SKM-1 treated with dmso at 0.1 percent for 144 hours (cell line): ENCODE results near the gene TOR1A.
"Not testable (repeated sequence)": the region's sequence is repeated elsewhere in the genome, so short reads cannot be mapped to it uniquely, and the experiment has no call there.

ENCODE experiments used
- DNase-seq: peaks from one replicate; lab custom pipeline; 2025; ENCODE audit not compliant: unreplicated experiment; lab: John Stamatoyannopoulos, UW

Gene TOR1A

DNA sequence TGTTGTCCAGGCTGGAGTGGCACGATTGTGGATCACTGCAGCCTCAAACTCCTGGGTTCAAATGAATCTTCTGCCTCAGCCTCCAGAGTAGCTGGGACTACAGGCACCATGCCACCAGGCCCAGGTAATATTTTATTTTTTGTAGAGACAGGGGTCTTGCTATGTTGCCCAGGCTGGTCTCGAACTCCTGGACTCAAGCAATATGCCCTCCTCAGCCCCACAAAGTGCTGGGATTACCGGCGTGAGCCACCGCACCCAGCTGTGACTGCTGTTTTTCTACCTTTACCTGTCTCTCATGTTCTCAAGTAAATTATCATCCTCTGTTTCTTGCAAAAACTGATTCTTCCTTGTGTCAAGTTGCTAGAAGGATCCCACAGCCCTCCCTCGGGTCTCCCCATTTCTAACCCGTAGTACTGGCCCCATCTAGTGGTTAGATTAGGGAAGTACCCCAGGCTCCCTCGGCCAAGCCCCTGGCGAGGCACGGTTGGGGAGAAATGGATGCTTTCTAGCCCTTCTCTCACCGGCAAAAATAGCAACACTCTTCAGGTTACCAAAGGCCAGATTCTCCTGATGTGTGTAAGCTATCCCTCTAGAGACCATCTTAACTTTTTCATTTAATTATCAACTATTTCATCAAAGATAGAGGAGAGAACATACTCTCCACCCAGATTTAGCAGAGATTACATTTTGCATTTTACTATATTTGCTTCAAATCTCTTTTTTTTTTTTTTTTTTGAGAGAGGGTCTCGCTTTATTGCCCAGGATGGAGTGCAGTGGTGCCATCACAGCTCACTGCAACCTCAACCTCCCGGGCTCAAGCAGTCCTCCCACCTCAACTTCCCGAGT lies 40.2 kb downstream of the TOR1A start:
- DNase-seq: peak; percentile 77

DNA sequence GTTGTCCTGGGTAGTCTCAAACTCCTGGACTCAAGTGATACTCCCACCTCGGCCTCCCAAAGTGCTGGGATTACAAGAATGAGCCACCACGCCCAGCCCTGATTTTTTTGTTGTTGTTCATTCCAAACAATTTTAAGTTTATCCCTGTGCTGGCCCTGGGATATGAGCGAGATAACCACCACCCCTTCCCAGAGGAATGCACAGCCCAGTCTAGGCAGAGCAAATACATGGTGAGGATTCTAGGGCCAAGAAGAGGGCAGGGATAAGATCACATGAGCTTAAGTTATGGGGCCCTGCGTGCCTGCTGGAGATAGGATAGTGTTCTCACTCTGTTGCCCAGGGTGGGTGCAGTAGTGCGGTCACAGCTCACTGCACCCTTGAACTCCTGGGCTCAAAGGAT lies 42.0 kb downstream of the TOR1A start:
- DNase-seq: no peak

DNA sequence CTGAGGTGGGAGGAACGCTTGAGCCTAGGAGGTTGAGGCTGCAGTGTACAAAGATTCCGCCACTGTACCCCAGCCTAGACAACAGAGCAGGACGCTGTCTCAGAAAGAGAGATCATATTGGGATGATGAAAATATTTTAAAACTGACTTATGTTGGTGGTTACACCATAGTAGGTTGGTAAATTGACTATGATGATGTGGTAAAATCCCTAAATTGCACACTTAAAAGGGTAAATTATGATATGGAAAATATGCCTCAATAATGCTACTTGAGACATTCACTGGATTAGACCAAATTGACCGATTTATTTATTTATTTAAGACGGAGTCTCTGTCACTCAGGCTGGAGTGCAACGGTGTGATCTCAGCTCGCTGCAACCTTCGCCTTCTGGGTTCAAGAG lies 42.8 kb downstream of the TOR1A start:
- no peak for DNase-seq

DNA sequence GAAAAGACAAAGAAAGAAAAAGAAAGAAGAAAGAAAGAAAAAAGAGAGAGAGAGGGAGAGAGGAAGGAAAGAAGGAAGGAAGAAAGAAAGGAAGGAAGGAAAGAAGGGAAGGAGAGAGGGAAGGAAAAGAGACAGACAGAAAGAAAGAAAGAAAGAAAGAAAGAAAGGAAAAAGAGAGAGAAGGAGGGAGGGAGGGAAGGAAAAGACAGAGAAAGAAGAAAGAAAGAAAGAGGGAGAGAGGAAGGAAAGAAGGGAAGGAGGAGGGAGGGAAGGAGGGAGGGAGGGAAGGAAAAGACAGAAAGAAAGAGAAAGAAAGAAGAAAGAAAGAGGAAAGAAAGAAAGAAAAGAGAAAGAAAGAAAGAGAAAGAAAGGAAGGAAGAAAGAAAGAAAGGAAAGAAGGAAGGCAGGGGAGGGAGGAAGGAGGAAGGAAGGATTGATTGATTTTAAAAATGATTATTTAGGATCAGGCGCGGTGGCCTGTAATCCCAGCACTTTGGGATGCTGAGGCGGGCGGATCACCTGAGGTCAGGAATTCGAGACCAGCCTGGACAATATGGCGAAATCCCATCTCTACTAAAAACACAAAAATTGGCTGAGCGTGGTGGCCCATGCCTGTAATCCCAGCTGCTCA lies 44.3 kb downstream of the TOR1A start:
- DNase-seq: no peak

DNA sequence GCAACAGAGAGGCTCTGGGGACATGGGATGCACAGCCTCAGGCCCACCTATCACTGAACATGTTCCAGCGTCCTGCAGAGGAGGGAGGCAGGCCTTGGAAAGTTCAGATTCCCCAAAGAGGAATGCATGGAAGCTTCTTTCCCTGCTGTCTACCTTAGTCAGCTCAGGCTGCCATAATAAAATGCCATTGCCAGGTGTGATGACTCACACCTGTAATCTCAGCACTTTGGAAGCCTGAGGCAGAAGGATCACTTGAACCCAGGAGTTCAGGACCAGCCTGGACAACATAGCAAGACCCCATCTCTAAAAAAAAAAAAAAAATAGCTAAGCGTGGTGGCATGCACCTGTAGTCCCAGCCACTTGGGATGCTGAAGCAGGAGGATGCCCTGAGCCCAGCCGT lies 45.5 kb downstream of the TOR1A start:
- no peak for DNase-seq

DNA sequence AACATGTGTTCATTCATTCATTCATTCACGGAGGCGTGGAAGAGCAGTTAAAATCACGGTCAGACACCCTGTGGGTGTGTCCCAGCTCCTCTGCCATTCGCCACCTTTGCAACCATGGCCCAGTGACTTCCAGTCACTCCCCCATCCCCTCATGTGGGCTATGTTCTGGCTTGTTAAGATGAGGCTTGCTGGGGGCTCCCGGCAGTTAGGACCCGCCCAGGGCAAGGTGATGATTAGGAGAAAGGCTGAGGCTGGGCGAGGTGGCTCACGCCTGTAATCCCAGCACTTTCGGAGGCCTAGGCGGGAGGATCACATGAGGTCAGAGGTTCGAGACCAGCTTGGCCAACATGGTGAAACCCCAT lies 46.2 kb downstream of the TOR1A start:
- no peak for DNase-seq

DNA sequence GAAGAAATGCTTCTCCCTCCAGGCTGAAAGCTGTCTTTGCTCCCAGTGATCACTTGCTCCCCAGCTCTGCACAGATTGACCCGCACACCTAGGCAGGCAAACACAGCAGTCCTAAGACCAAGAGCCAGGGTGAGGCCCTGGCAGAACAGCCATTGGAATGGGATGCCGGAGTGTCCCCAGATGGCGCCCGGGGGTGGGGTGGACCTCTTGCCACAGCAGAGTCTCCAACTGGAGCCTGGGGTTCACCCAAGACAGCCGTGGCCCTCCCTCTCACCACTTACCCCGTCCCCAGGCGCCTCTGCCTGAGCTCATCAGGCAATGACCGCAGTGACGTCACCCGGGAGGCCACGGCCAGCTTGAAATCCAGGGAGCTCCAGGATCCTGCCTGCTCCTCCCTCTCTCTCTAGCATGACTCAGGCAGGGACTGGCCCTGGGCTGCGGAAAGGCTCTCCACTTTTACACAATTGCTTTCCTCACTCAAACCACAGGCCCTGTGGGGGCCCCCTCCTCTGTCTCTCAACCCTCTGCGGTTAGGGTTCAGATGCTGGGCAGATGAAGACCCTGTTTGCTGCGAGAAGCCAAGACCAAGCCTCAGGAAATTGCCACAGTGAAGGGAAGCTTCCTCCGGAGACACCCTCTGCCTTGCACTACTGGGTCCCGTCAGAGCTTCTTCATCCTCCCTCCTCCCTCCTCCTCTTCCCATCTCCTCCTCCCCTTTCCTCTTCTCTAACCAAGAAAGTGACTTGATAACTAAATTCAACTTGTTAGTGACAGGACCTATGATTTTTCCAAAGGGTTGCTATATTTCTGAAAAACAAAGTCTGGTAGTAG lies 46.8 kb downstream of the TOR1A start:
- peak; percentile 99 for DNase-seq

DNA sequence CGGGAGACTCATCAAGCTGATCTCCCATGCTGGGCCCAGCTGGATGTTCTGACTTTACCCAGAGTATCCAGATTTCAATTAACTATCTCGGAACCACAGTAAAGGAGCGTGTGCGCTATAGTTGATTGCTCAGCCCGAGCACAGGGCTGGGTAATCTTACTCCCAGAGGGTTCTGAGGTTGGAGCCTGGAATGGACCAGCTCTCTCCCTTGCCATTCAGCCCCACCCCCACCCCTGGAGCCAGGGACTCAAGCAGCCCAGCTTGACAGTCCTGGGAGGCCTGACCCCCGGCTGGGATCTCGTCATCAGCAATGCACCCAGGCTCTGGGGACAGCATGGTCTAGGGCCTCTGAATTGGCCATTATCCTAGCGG lies 47.4 kb downstream of the TOR1A start:
- no peak for DNase-seq

DNA sequence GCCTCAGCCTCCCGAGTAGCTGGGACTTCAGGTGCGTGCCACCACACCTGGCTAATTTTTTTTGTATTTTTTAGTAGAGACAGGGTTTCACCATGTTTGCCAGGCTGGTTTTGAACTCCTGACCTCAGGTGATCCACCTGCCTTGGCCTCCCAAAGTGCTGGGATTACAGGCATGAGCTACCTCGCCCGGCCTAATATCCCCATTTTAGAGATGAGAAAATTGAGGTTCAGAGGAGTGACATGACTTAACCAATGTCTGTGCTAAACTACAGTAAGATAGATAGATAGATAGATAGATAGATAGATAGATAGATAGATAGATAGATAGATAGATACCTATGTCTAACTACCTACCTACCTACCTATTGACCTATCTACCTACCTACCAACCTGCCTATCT lies 47.8 kb downstream of the TOR1A start:
- not testable (repeated sequence) for DNase-seq

DNA sequence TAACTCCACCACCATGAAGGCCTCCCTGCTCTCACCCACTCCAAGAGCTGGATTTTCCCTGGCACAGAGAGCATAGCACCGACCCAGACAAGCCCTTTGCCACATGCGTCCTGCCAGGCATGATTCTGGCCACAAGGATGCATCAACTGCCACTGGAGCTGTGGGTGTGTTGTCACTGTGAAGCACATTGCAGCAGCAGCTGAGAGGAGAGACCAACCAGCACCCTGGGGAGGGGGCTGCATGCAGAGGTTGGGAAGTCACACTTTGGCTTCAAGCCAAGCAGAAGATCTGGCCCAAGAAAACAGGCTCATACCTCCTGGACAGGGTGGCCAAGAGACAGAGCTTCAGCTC lies 48.5 kb downstream of the TOR1A start:
- DNase-seq: no peak

DNA sequence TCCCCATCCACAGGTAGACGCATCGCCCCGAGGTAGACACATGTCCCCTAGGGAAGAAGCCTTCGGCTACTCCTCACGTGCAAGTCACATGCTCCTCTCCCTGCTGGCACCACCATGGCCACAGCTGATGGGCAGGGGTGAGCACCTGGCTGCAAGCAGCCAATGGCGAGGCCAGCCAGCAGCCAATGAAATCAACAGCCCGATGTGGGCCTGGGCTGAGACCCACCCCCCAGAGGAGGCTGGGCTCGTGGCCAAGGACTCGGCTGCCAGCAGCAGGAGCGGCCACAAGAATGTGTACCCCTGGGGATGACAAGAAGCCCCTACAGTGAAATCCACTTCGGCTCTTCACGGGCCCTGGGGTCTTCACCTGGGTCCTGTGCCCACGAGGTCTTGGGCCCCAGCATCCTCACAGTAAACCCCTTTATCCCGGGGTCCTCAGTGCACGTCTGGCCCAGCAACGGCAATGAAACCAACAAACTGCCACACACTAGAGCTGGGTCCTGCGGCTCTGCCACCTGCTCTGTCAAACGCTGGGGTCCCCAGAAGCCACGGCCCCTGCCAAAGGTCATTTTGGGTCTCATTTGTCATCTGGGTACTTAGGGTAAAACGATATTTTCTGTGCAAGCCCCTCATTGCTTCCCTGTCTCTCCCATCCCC lies 49.0 kb downstream of the TOR1A start:
- no peak for DNase-seq

DNA sequence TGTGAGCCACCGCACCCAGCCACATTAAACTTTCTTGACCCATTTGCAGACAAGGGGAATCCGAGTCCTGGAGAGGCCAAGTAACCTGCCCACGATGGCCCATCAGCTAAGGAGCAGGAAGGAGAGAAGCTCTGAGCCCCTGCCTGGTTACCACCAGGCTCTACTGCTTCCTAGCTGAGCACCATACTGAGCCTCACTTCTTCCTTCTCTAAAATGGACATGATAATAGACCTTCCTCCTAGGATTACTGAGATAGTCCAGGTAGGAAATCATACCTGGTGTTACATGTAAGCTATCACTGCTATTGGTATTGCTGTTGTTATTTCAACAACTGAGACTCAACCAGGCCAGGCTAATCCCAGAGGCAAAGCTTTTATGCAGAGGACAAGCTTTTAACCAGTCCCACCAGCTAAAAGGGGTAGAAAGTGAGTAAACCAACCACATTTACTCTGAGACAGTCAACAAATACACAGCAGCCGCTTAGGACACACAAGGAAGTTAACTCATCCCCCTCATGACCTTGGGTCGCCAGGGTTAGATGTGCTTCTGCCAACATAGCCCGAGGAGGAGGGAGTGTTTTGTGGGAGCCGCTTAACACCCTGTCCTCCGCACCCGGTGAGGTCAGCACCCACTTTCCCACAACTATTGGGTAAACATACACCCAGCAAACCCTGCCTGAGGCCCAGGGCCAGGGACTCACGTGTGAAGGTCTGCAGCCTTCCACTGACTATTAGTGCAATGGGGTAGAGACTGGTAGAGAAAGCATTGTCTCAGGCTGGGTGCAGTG lies 50.5 kb downstream of the TOR1A start:
- peak; percentile 95 for DNase-seq

DNA sequence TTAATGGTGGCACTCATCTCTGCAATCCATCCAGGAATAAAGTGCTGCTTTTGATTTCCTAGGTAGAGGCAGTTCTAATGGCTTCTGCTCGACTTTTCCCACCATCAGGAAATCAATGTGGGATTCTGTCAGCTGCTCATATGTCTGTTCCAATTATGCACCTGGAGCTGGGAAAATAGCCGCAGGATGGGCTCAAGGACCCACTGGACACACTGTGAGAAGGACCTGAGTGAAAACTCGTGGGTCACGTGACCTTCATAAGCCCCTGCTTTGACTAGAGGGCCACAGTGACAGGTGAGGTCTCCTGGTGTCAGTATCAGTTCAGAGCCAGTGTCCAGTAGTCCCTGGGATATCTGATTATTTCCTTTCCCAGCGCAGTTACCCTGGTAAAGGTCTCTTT lies 53.2 kb downstream of the TOR1A start:
- DNase-seq: no peak

DNA sequence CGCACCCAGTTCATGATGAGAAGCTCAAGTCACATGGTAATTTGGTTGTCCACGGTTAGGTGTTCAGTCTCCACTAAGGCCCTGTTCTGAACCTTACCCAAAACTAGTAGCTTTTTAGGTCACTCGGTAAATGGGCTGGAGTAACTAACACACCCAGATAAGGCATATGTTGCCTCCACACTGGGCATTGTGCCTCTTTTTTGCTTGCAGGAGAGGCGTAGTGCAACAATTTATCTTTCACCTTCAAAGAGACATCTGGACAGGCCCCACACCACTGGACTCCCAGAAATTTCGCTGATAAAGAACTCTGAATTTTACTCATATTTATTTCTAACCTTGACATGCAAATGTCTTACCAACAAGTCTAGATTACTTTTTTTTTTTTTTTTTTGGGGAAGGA lies 54.3 kb downstream of the TOR1A start:
- DNase-seq: no peak

DNA sequence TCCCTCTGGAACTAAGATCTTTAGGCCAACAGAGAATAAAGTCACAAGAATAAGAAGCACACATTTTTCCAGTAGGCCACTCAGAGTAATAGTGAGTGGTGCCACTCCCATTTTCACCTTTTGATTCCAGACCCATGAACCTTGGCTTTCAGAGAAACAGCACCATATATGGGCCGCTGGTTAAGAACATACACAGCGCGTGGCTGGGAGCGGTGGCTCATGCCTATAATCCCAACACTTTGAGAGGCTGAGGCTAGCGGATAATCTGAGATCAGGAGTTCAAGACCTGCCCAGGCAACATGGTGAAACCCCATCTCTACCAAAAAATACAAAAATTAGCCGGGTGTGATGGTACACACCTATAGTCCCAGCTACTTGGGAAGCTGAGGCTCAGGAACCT lies 55.5 kb downstream of the TOR1A start:
- no peak for DNase-seq

DNA sequence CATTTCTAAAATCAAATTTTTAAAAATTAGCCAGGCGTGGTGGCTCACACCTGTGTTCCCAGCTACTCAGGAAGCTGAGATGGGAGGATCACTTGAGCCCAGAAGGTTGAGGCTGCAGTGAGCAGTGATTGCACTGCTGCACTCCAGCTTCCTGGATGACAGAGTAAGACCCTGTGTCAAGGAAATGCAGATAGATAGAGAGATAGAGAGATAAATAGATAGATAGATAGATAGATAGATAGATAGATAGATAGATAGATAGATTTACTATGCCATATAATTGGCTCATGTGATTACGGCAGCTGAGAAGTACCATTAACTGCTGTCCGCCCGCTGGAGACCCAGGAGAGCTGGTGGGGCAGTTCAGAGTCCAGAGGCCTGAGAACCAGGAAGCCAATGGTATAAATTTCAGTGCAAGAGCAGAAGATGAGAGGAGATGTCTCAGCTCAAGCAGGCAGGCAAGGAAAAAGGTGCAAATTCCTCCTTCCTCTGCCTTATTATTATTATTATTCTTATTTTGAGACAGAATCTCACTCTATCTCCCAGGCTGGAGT lies 58.1 kb downstream of the TOR1A start:
- no peak for DNase-seq

DNA sequence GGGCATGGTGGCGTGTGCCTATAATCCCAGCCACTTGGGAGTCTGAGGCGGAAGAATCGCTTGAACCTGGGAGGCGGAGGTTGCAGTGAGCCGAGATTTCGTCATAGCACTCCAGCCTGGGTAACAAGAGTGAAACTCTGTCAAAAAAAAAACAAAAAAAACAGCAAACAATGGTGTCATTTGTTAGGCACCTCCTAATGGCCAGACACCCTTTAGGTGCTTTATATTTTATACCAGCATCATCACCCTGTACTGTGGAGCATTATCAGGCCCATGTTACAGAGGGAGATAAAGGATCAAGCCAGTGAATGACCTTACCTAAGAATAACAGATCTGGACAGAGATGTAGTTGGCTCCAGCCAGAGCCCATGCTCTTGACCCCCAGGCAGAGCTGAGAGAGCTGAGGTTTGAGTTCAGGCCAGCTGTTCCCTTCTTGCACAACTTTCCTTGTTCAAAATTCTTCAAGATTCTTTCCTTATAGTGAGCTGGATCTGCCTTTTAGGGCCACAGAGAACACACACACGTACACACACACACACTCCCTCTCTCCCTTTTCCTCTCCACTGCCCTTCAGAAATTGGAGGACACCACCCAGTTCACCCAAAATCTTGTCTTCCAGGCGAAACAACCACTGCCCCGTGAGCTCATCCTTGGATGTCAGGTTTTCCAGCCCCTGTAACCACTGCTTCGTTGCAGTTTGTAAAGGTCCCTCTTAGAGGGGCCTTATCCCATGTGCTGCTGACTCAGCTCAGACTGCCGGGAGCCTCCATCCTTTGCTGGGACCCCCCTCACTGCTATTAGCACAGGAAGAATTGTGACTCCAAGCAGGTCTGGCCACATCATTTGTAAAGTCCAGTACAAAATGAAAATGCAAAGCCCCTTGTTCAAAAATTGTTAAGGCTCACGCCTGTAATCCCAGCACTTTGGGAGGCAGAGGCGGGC lies 60.7 kb downstream of the TOR1A start:
- DNase-seq: no peak
